H1 (cell line): ENCODE measurements around the gene DRC7. TPM values are rescaled to one million over a fixed set of nuclear protein-coding genes. Genes with fewer than 3 reads are reported as not detected.

Experiments
- CTCF ChIA-PET: fragments of 300-600 bp; sonication (Branson Sonifier 250); formaldehyde crosslinking; loops from one replicate; lab custom pipeline; 2021; ENCODE audit not compliant: partially characterized antibody; lab: Charles Lee
- POLR2A ChIA-PET: fragments of 300-600 bp; sonication (Branson Sonifier 250); formaldehyde crosslinking; loops from one replicate; lab custom pipeline; 2021; ENCODE audit warnings: inconsistent platforms; ENCODE audit not compliant: partially characterized antibody; lab: Charles Lee
- DNase-seq, 2 experiments: peaks; one replicate each; pipeline versions ENCODE4 v3.0.0 to v3.0.0-alpha.2; 2010 to 2022; ENCODE audit warnings: low spot score in 2 of 2, low read depth in 1 of 2, mixed read lengths in 1 of 2
- FAIRE-seq: peaks from 2 replicates; lab custom pipeline; 2011; peaks lifted over from hg19 to GRCh38; lab: Jason Lieb, UNC
- H2AFZ ChIP-seq: 2 replicates; pipeline ENCODE4 v1.8.1; 2012; ENCODE audit warnings: low read length, inconsistent platforms
- H2AK5ac ChIP-seq: 2 replicates; pipeline ENCODE4 v1.6.1; 2013; ENCODE audit warnings: low read depth, low read length
- H2BK120ac ChIP-seq: replicated peaks from 2 replicates; pipeline ENCODE3; 2013; ENCODE audit warnings: low read depth, low read length, inconsistent platforms
- H2BK12ac ChIP-seq: 2 replicates; pipeline ENCODE4 v1.6.1; 2013; ENCODE audit warnings: low read depth, low read length
- H2BK15ac ChIP-seq: 2 replicates; pipeline ENCODE4 v1.6.1; 2013; ENCODE audit warnings: low read length
- H2BK20ac ChIP-seq: 2 replicates; pipeline ENCODE4 v1.6.1; 2013; ENCODE audit warnings: low read length
- H2BK5ac ChIP-seq: 2 replicates; pipeline ENCODE4 v1.6.1; 2013; ENCODE audit warnings: low read depth, low read length
- H3K14ac ChIP-seq: 2 replicates; pipeline ENCODE4 v1.6.1; 2013; ENCODE audit warnings: inconsistent platforms; ENCODE audit not compliant: insufficient read length
- H3K18ac ChIP-seq: 2 replicates; pipeline ENCODE4 v1.6.1; 2013; ENCODE audit warnings: low read length; ENCODE audit errors: extremely low read depth
- H3K23ac ChIP-seq: 2 replicates; pipeline ENCODE4 v1.6.1; 2013; ENCODE audit warnings: inconsistent platforms; ENCODE audit not compliant: insufficient read length
- H3K23me2 ChIP-seq: 2 replicates; pipeline ENCODE4 v1.6.1; 2013; ENCODE audit warnings: low read depth, low read length
- H3K27ac ChIP-seq: 2 replicates; pipeline ENCODE4 v1.6.1; 2011; ENCODE audit warnings: low read depth, low read length, inconsistent platforms
- H3K27me3 ChIP-seq, 4 experiments: replicated peaks in 1 of 4; 1 replicate in 1 of 4; 2 replicates in 3 of 4; pipeline versions ENCODE4 v1.6.1 to v1.8.1; 2011 to 2013; ENCODE audit warnings: low read length in 3 of 4, mild to moderate bottlenecking in 3 of 4, inconsistent platforms in 2 of 4, mixed read lengths in 2 of 4, moderate library complexity in 1 of 4; ENCODE audit not compliant: control insufficient read depth in 3 of 4, insufficient read depth in 3 of 4; ENCODE audit errors: extremely low read depth in 1 of 4
- H3K36me3 ChIP-seq, 4 experiments: 2 replicates each; pipeline versions ENCODE4 v1.6.1 to v1.8.1; 2011 to 2013; ENCODE audit warnings: mild to moderate bottlenecking in 4 of 4, low read length in 3 of 4, moderate library complexity in 2 of 4, control low read depth in 1 of 4, inconsistent platforms in 1 of 4; ENCODE audit not compliant: insufficient read depth in 4 of 4, control insufficient read depth in 2 of 4
- H3K4ac ChIP-seq: replicated peaks from 2 replicates; pipeline ENCODE3; 2013; ENCODE audit warnings: low read length, low read depth, mixed read lengths, inconsistent platforms; ENCODE audit not compliant: insufficient read length
- H3K4me1 ChIP-seq, 4 experiments: replicated peaks in 1 of 4; 1 replicate in 1 of 4; 2 replicates in 3 of 4; pipeline versions ENCODE4 v1.6.1 to v1.8.1; 2011 to 2013; ENCODE audit warnings: low read length in 3 of 4, inconsistent platforms in 2 of 4, mixed read lengths in 1 of 4; ENCODE audit not compliant: insufficient read depth in 4 of 4, control insufficient read depth in 3 of 4
- H3K4me2 ChIP-seq, 2 experiments: 2 replicates each; pipeline versions ENCODE4 v1.6.1 to v1.8.1; 2011 to 2013; ENCODE audit warnings: low read depth in 2 of 2, low read length in 2 of 2, control low read depth in 1 of 2, inconsistent platforms in 1 of 2, mild to moderate bottlenecking in 1 of 2; ENCODE audit not compliant: insufficient read depth in 1 of 2
- H3K4me3 ChIP-seq, 4 experiments: fragments of 200-600, 300-600 bp in 1 of 4; sonication (generic), shearing (Covaris generic), sonication (Bioruptor Twin) in 1 of 4; 2 replicates each; pipeline versions ENCODE4 v1.5.1 to v1.8.1; 2011 to 2016; ENCODE audit warnings: low read length in 4 of 4, low read depth in 3 of 4, control low read depth in 2 of 4, inconsistent platforms in 2 of 4, mild to moderate bottlenecking in 2 of 4, mixed read lengths in 1 of 4, moderate library complexity in 1 of 4; ENCODE audit not compliant: insufficient read depth in 2 of 4; ENCODE audit errors: extremely low read depth in 1 of 4
- H3K56ac ChIP-seq: replicated peaks from 2 replicates; pipeline ENCODE3; 2013; ENCODE audit warnings: low read depth, mild to moderate bottlenecking, mixed read lengths, low read length, inconsistent platforms; ENCODE audit not compliant: insufficient read length
- H3K79me1 ChIP-seq: 2 replicates; pipeline ENCODE4 v1.6.1; 2013; ENCODE audit warnings: low read depth, low read length, control low read depth
- H3K79me2 ChIP-seq, 2 experiments: 2 replicates each; pipeline versions ENCODE4 v1.6.1 to v1.8.1; 2012 to 2013; ENCODE audit warnings: low read length in 2 of 2, mild to moderate bottlenecking in 2 of 2, inconsistent platforms in 1 of 2; ENCODE audit not compliant: insufficient read depth in 2 of 2, control insufficient read depth in 1 of 2
- H3K9ac ChIP-seq, 4 experiments: replicated peaks in 1 of 4; 1 replicate in 1 of 4; 2 replicates in 3 of 4; pipeline versions ENCODE4 v1.6.1 to v1.8.1; 2011 to 2013; ENCODE audit warnings: low read depth in 3 of 4, low read length in 3 of 4, control low read depth in 2 of 4, mild to moderate bottlenecking in 2 of 4, moderate library complexity in 2 of 4, inconsistent platforms in 1 of 4; ENCODE audit errors: extremely low read depth in 1 of 4
- H3K9me3 ChIP-seq, 2 experiments: 2 replicates each; pipeline versions ENCODE4 v1.6.1 to v1.8.1; 2012 to 2013; ENCODE audit warnings: mild to moderate bottlenecking in 2 of 2, moderate library complexity in 2 of 2, control low read depth in 1 of 2, inconsistent platforms in 1 of 2, low read depth in 1 of 2, low read length in 1 of 2, mixed read lengths in 1 of 2; ENCODE audit not compliant: insufficient read depth in 2 of 2
- H4K20me1 ChIP-seq, 2 experiments: replicated peaks in 1 of 2; 2 replicates each; pipeline versions ENCODE3 to v1.8.1; 2011 to 2013; ENCODE audit warnings: inconsistent platforms in 2 of 2, low read length in 2 of 2, mild to moderate bottlenecking in 1 of 2; ENCODE audit not compliant: insufficient read depth in 2 of 2, control insufficient read depth in 1 of 2
- H4K5ac ChIP-seq: 2 replicates; pipeline ENCODE4 v1.6.1; 2013; ENCODE audit warnings: low read length, low read depth, mixed read lengths, inconsistent platforms; ENCODE audit not compliant: insufficient read length
- H4K8ac ChIP-seq: 2 replicates; pipeline ENCODE4 v1.8.0; 2013; ENCODE audit warnings: mild to moderate bottlenecking, moderate library complexity, low read length, inconsistent platforms; ENCODE audit not compliant: insufficient read depth; ENCODE audit errors: extremely low read depth
- H4K91ac ChIP-seq: replicated peaks from 2 replicates; pipeline ENCODE3; 2013; ENCODE audit warnings: low read length, mixed read lengths, inconsistent platforms; ENCODE audit not compliant: insufficient read length
- CREB1 ChIP-seq: IDR thresholded peaks from 2 replicates; pipeline ENCODE4 v1.6.1; 2012; ENCODE audit warnings: inconsistent platforms
- WGBS, 2 experiments: shearing (Covaris generic) in 1 of 2; methylation state at CpG; one replicate each; pipeline versions ENCODE4 v1.1.6 to v1.1.7; 2013 to 2015; ENCODE audit warnings: low lambda C conversion rate in 2 of 2, mixed read lengths in 2 of 2, inconsistent platforms in 1 of 2, low coverage in 1 of 2, missing lambda C conversion rate in 1 of 2; ENCODE audit not compliant: insufficient replicate concordance in 2 of 2, insufficient coverage in 1 of 2, insufficient read length in 1 of 2; ENCODE audit errors: extremely low coverage in 1 of 2, missing lambda C conversion rate in 1 of 2; 5-methylcytosine and 5-hydroxymethylcytosine counted together
- polyA plus RNA-seq, 7 experiments: library from polyadenylated mRNA; depleted of rRNA in 3 of 7; stranded (reverse) in 5 of 7; unstranded in 2 of 7; fragments of >200 nt in 5 of 7; fragments of 200-250 nt in 2 of 7; gene quantifications; 1 replicate in 5 of 7; 2 replicates in 1 of 7; 4 replicates in 1 of 7; pipeline versions ENCODE4 v1.2.1 to v1.2.3, GENCODE V29; 2011 to 2013; ENCODE audit warnings: missing spikeins in 2 of 7, mixed read lengths in 2 of 7
- total RNA-seq: library from RNA; stranded (reverse); fragmentation: NEBNext Ultra II Directional; extraction: Animal tissue kit (Norgen Biotek cat#: 25700); gene quantifications from 2 replicates; pipeline ENCODE4 v1.2.1, GENCODE V29; 2021

The DRC7 gene
- total and polyA plus RNA-seq, 2 of the 8 experiments (the other 6 are each of a cell fraction or from before 2014, with no cell fraction given), result 0.14 TPM; not detected in 1

GRCh38 chr16:57658878-57659674 is 35.5 kb upstream of the DRC7 start:
- Histone ChIP-seq H3K27ac (no peak overlapping the region), H4K8ac (no peak overlapping the region), H3K23me2 (no peaks in the 10 kb centered on the region), H3K4me2 (no peak overlapping the region), H3K4ac (no peak overlapping the region), H3K27me3 (no peaks in the 10 kb centered on the region), H4K91ac (no peak overlapping the region), H4K5ac (no peak overlapping the region), H2BK120ac (no peak overlapping the region), H3K18ac (no peak overlapping the region), H4K20me1 (no peaks in the 10 kb centered on the region), H3K56ac (no peak overlapping the region), H3K36me3 (no peaks in the 10 kb centered on the region), H2BK12ac (no peak overlapping the region), H3K9me3 (no peaks in the 10 kb centered on the region), H2AK5ac (no peak overlapping the region), H2BK5ac (no peak overlapping the region; the same call in 1 of the 2 replicates), H3K23ac (no peak overlapping the region), H2BK15ac (no peak overlapping the region), H3K9ac (no peak overlapping the region), H2AFZ (no peak overlapping the region), H3K4me1 (peaks cover 0 to under 1% (median 0%) of the 10 kb centered on the region in 4 experiments; a peak in 1 of 7 replicates), H3K79me2 (no peaks in the 10 kb centered on the region), H2BK20ac (no peak overlapping the region), H3K79me1 (no peaks in the 10 kb centered on the region), H3K4me3 (no peak overlapping the region), H3K14ac (no peak overlapping the region)
- ChIA-PET CTCF (interaction anchor here (0.9 to 2.8 kb wide), 5 partner anchors 9 to 64 kb away, joined by 3 to 12 read pairs (median 4); partner anchors contain the start of gene ADGRG3), POLR2A (interaction anchor here (1.4 kb wide), 1 partner anchor 98 kb away, joined by 3 read pairs; no protein-coding TSS in a partner anchor)
- no peak for FAIRE-seq
- 86% methylated on average over 18 of the region's 19 CpGs; no CpG with 5 or more reads in 1 of the 2 experiments for whole genome bisulfite sequencing, 2 experiments
- no peak for TF ChIP-seq CREB1
- no peak for DNase-seq
